NCI-H82 (cell line): ENCODE data around the gene KIR2DL1.
"Not testable (repeated sequence)": the region's sequence is repeated elsewhere in the genome, so short reads cannot be mapped to it uniquely, and the experiment has no call there.

Source experiments
- DNase-seq: peaks from one replicate; lab custom pipeline; 2025; lab: John Stamatoyannopoulos, UW

The KIR2DL1 gene

GRCh38 chr19:54771018-54771960 lies 1.7 kb downstream of the KIR2DL1 start:
- DNase-seq, result not testable (repeated sequence)

- not testable (repeated sequence) for DNase-seq
These were observed 3.1 kb downstream of the KIR2DL1 start for GRCh38 chr19:54772666-54773065.

GRCh38 chr19:54775095-54775815 lies 5.7 kb downstream of the KIR2DL1 start:
- not testable (repeated sequence) for DNase-seq

- not testable (repeated sequence) for DNase-seq
These were observed 6.2 kb downstream of the KIR2DL1 start for GRCh38 chr19:54775830-54776229.

GRCh38 chr19:54777851-54778250 lies 8.3 kb downstream of the KIR2DL1 start:
- not testable (repeated sequence) for DNase-seq

GRCh38 chr19:54778896-54779295 lies 9.3 kb downstream of the KIR2DL1 start:
- not testable (repeated sequence) for DNase-seq

- DNase-seq, result not testable (repeated sequence)
These were observed 13.3 kb downstream of the KIR2DL1 start for GRCh38 chr19:54782916-54783315.

- DNase-seq, result peak; percentile 1
These were observed 16.6 kb downstream of the KIR2DL1 start for GRCh38 chr19:54786091-54786723.

GRCh38 chr19:54788154-54788553 lies 18.6 kb downstream of the KIR2DL1 start:
- DNase-seq, result not testable (repeated sequence)

- no peak for DNase-seq
These were observed 21.1 kb downstream of the KIR2DL1 start for GRCh38 chr19:54790711-54791110.

- DNase-seq, result no peak
These were observed 21.9 kb downstream of the KIR2DL1 start for GRCh38 chr19:54791476-54791875.

- DNase-seq, result no peak
These were observed 23.2 kb downstream of the KIR2DL1 start for GRCh38 chr19:54792814-54793213.

- DNase-seq, result no peak
These were observed 26.2 kb downstream of the KIR2DL1 start for GRCh38 chr19:54795758-54796157.

GRCh38 chr19:54803410-54803809 lies 33.8 kb downstream of the KIR2DL1 start, which contains the start of gene KIR2DL4:
Gene KIR2DL4, plus strand, starts transcription at chr19:54803610. Its CDS starts 42 bp downstream, at chr19:54803652.
- no peak for DNase-seq

- DNase-seq, result no peak
These were observed 34.5 kb downstream of the KIR2DL1 start for GRCh38 chr19:54804101-54804500.

GRCh38 chr19:54804571-54804970 lies 35.0 kb downstream of the KIR2DL1 start:
- no peak for DNase-seq

- no peak for DNase-seq
These were observed 36.3 kb downstream of the KIR2DL1 start for GRCh38 chr19:54805665-54806515.

- DNase-seq, result no peak
These were observed 36.9 kb downstream of the KIR2DL1 start for GRCh38 chr19:54806516-54806838.

GRCh38 chr19:54814571-54814970 lies 45.0 kb downstream of the KIR2DL1 start:
- not testable (repeated sequence) for DNase-seq

GRCh38 chr19:54816251-54816650 lies 46.7 kb downstream of the KIR2DL1 start, which contains the start of gene KIR3DL1:
Gene KIR3DL1, plus strand, starts transcription at chr19:54816468.
- not testable (repeated sequence) for DNase-seq
